Panc1 (cell line): ENCODE results near the gene ANO4. TPM values are rescaled to one million over a fixed set of nuclear protein-coding genes. Genes with fewer than 3 reads are reported as not detected.

ENCODE experiments used
- ATAC-seq: fragments of 200-7000 bp; cut with Tn5 transposase; 2 replicates; pipeline ENCODE4 v1.9.1; 2020; ENCODE audit warnings: mild to moderate bottlenecking, moderate library complexity
- BruUV-seq: library from RNA; stranded (reverse); fragments of 400-500 nt; replicated peaks from 2 replicates; lab custom pipeline; 2021; lab: Mats Ljungman, UMichigan
- CTCF ChIA-PET: fragments of 300-600 bp; sonication (Branson Sonifier 250); formaldehyde crosslinking; loops from one replicate; lab custom pipeline; 2022; ENCODE audit warnings: antibody characterized with exemption; lab: Charles Lee
- POLR2A ChIA-PET: fragments of 300-600 bp; sonication (Branson Sonifier 250); formaldehyde crosslinking; loops from one replicate; lab custom pipeline; 2022; ENCODE audit warnings: antibody characterized with exemption; lab: Charles Lee
- DNase-seq: peaks from one replicate; pipeline ENCODE4 v3.0.0-alpha.2; 2010; ENCODE audit warnings: low read depth, low spot score
- H3K27ac ChIP-seq: 2 replicates; pipeline ENCODE4 v1.5.1; 2011; ENCODE audit warnings: mild to moderate bottlenecking, low read length, inconsistent platforms
- H3K27me3 ChIP-seq: fragments of 200-500 bp; sonication (Bioruptor generic); 2 replicates; pipeline ENCODE4 v1.6.0; 2014; ENCODE audit warnings: low read length, inconsistent platforms; ENCODE audit not compliant: control insufficient read depth, insufficient read depth
- H3K36me3 ChIP-seq: fragments of 200-500 bp; sonication (Bioruptor generic); 2 replicates; pipeline ENCODE4 v1.5.1; 2014; ENCODE audit warnings: inconsistent platforms, mild to moderate bottlenecking, low read length, moderate library complexity; ENCODE audit not compliant: control insufficient read depth, insufficient read depth
- H3K4me1 ChIP-seq: 2 replicates; pipeline ENCODE4 v1.5.1; 2011; ENCODE audit warnings: inconsistent platforms, mild to moderate bottlenecking, low read length, moderate library complexity; ENCODE audit not compliant: control insufficient read depth, insufficient read depth
- H3K4me3 ChIP-seq, 2 experiments: 2 replicates each; pipeline ENCODE4 v1.5.1; 2011 to 2012; ENCODE audit warnings: low read depth in 2 of 2, low read length in 2 of 2, mild to moderate bottlenecking in 2 of 2, inconsistent platforms in 1 of 2, moderate library complexity in 1 of 2
- H3K9me3 ChIP-seq: fragments of 200-500 bp; sonication (Bioruptor generic); 2 replicates; pipeline ENCODE4 v1.5.1; 2014; ENCODE audit warnings: low read depth, mild to moderate bottlenecking, inconsistent platforms, low read length, moderate library complexity; ENCODE audit not compliant: control insufficient read depth, insufficient read depth
- POLR2AphosphoS5 ChIP-seq: IDR thresholded peaks from 2 replicates; pipeline ENCODE4 v1.6.1; 2012; ENCODE audit warnings: mild to moderate bottlenecking, low read depth, low read length, moderate library complexity
- SIN3A ChIP-seq: IDR thresholded peaks from 2 replicates; pipeline ENCODE4 v1.6.1; 2012; ENCODE audit warnings: low read depth, mild to moderate bottlenecking, low read length, moderate library complexity, borderline replicate concordance; ENCODE audit not compliant: insufficient read depth
- TCF7L2 ChIP-seq: IDR thresholded peaks from 2 replicates; pipeline ENCODE4 v1.6.1; 2011; ENCODE audit warnings: mild to moderate bottlenecking, low read depth, low read length, inconsistent platforms
- in situ Hi-C: cut with HindIII; loops from 2 replicates; pipeline ENCODE4 v1.10.0; 2016; ENCODE audit warnings: low sequenced_read_pairs, low pct_unique_long_range_greater_than_20kb
- intact Hi-C: fragments of 100-400 bp; cut with micrococcal nuclease; formaldehyde crosslinking; loops from one replicate; pipeline ENCODE4 v1.10.0; 2022; ENCODE audit not compliant: unreplicated experiment
- total RNA-seq: library from RNA; stranded (reverse); gene quantifications from one replicate; pipeline ENCODE4 v1.2.1, GENCODE V29; 2021; ENCODE audit not compliant: unreplicated experiment
- TF ChIP-seq, protein P1 (sequence below): fragments of 450-650 bp; IDR thresholded peaks from 2 replicates; pipeline ENCODE4 v1.5.1; 2017; ENCODE audit warnings: mild to moderate bottlenecking
- TF ChIP-seq, protein P2 (sequence below), 2 experiments: IDR thresholded peaks; 2 replicates each; pipeline ENCODE4 v1.6.1; 2011 to 2012; ENCODE audit warnings: low read depth in 2 of 2, control low read depth in 1 of 2, low read length in 1 of 2, mild to moderate bottlenecking in 1 of 2, moderate library complexity in 1 of 2; ENCODE audit not compliant: insufficient read depth in 1 of 2

The ANO4 gene
- total RNA-seq, 1 experiment from 2014 or later = not detected

DNA sequence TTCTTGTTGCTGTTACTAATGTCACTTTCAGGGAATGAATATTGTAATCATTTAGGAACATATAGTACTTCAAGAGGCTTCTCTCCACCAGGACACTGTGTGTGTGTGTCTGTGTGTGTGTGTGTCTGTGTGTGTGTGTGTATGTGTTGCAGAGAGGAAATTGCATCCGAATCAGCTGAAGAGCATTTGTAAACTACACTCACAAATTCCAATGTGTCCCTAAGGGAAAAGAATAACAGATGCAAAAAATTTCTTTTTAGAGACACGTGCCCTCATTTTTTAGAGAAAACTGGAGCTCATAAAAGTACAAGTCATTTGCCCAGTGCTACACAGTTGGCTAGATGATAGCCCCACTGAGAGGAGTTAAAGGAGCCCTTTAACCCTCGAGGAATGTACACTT lies 168.8 kb downstream of the ANO4 start:
- no peak for ATAC-seq
- Histone ChIP-seq H3K9me3 (no peaks in the 10 kb centered on the region), H3K36me3 (no peaks in the 10 kb centered on the region), H3K27me3 (no peaks in the 10 kb centered on the region), H3K4me1 (no peaks in the 10 kb centered on the region), H3K27ac (no peak overlapping the region), H3K4me3 (no peak overlapping the region)
- TF ChIP-seq, protein P1, sequence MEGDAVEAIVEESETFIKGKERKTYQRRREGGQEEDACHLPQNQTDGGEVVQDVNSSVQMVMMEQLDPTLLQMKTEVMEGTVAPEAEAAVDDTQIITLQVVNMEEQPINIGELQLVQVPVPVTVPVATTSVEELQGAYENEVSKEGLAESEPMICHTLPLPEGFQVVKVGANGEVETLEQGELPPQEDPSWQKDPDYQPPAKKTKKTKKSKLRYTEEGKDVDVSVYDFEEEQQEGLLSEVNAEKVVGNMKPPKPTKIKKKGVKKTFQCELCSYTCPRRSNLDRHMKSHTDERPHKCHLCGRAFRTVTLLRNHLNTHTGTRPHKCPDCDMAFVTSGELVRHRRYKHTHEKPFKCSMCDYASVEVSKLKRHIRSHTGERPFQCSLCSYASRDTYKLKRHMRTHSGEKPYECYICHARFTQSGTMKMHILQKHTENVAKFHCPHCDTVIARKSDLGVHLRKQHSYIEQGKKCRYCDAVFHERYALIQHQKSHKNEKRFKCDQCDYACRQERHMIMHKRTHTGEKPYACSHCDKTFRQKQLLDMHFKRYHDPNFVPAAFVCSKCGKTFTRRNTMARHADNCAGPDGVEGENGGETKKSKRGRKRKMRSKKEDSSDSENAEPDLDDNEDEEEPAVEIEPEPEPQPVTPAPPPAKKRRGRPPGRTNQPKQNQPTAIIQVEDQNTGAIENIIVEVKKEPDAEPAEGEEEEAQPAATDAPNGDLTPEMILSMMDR = no peak
- TF ChIP-seq, protein P2, sequence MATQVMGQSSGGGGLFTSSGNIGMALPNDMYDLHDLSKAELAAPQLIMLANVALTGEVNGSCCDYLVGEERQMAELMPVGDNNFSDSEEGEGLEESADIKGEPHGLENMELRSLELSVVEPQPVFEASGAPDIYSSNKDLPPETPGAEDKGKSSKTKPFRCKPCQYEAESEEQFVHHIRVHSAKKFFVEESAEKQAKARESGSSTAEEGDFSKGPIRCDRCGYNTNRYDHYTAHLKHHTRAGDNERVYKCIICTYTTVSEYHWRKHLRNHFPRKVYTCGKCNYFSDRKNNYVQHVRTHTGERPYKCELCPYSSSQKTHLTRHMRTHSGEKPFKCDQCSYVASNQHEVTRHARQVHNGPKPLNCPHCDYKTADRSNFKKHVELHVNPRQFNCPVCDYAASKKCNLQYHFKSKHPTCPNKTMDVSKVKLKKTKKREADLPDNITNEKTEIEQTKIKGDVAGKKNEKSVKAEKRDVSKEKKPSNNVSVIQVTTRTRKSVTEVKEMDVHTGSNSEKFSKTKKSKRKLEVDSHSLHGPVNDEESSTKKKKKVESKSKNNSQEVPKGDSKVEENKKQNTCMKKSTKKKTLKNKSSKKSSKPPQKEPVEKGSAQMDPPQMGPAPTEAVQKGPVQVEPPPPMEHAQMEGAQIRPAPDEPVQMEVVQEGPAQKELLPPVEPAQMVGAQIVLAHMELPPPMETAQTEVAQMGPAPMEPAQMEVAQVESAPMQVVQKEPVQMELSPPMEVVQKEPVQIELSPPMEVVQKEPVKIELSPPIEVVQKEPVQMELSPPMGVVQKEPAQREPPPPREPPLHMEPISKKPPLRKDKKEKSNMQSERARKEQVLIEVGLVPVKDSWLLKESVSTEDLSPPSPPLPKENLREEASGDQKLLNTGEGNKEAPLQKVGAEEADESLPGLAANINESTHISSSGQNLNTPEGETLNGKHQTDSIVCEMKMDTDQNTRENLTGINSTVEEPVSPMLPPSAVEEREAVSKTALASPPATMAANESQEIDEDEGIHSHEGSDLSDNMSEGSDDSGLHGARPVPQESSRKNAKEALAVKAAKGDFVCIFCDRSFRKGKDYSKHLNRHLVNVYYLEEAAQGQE (IDR thresholded peaks at IDR 0.05; ENCODE audit: insufficient read depth in 1 of 2, low read depth in 2 of 2, low read length in 1 of 2) = no peak
- no peak for TF ChIP-seq SIN3A
- no peak for TF ChIP-seq POLR2AphosphoS5
- no peak for TF ChIP-seq TCF7L2
- POLR2A ChIA-PET = no interaction called here
- CTCF ChIA-PET = no interaction called here
- intact Hi-C loops (no loop called here), in situ Hi-C loops (no loop called here)
- no peak for DNase-seq
- no TSS peak for BruUV-seq

DNA sequence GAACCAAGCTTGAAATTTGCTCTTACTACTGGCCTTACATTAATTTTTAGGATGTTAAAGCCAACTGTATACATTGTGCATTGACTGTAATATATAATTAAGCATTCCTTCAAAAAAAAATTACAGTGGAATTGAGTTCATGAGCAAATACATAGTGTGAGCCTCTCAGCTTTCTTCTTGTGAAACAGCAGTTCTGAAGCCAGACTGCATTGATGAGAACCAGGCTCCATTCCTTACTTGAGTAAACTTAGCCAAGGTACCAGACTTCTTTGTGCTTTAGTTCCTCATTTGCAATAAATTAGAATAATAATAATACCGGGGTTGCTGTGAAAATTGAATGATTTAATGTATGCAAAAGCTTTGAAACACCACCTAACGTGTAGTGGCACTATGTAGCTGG lies 169.5 kb downstream of the ANO4 start:
- Histone ChIP-seq H3K36me3 (no peaks in the 10 kb centered on the region), H3K9me3 (no peaks in the 10 kb centered on the region), H3K4me3 (no peak overlapping the region), H3K4me1 (no peaks in the 10 kb centered on the region), H3K27ac (no peak overlapping the region), H3K27me3 (no peaks in the 10 kb centered on the region)
- DNase-seq = no peak
- no TSS peak for BruUV-seq
- CTCF ChIA-PET = no interaction called here
- intact Hi-C loops (no loop called here), in situ Hi-C loops (no loop called here)
- ATAC-seq = no peak
- no peak for TF ChIP-seq TCF7L2
- TF ChIP-seq, protein P2 (IDR thresholded peaks at IDR 0.05; ENCODE audit: insufficient read depth in 1 of 2, low read depth in 2 of 2, low read length in 1 of 2) = no peak
- no peak for TF ChIP-seq SIN3A
- TF ChIP-seq POLR2AphosphoS5 = no peak
- TF ChIP-seq, protein P1 = no peak
- POLR2A ChIA-PET = no interaction called here
